Measurements from ENCODE around the gene RUBCN. TPM values are rescaled to one million over a fixed set of nuclear protein-coding genes. Genes with fewer than 3 reads are reported as not detected.

The RUBCN gene
- polyA plus RNA-seq: 8.1 to 15.4 TPM (median 8.9 TPM) in 3 replicates
- polyA plus RNA-seq (2011; ENCODE audit: low read depth): 5.6 TPM
- 9.9 and 10.2 TPM in 2 replicates for polyA plus RNA-seq (2011; cell fraction: cytosol; rRNA removed)
- 30.8 and 34.2 TPM in 2 replicates for polyA plus RNA-seq (2011; cell fraction: nucleus; rRNA removed)
- polyA plus RNA-seq (2012; ENCODE audit: low replicate concordance): 11.2 and 12.9 TPM in 2 replicates
- 22.1 to 34.5 TPM (median 33.8 TPM) in 3 replicates for polyA minus RNA-seq
- polyA minus RNA-seq (2011; cell fraction: cytosol; rRNA and poly(A)+ RNA removed): 16.1 TPM
- polyA minus RNA-seq (2011; cell fraction: nucleus; rRNA and poly(A)+ RNA removed): 30.1 and 36.6 TPM in 2 replicates

DNA sequence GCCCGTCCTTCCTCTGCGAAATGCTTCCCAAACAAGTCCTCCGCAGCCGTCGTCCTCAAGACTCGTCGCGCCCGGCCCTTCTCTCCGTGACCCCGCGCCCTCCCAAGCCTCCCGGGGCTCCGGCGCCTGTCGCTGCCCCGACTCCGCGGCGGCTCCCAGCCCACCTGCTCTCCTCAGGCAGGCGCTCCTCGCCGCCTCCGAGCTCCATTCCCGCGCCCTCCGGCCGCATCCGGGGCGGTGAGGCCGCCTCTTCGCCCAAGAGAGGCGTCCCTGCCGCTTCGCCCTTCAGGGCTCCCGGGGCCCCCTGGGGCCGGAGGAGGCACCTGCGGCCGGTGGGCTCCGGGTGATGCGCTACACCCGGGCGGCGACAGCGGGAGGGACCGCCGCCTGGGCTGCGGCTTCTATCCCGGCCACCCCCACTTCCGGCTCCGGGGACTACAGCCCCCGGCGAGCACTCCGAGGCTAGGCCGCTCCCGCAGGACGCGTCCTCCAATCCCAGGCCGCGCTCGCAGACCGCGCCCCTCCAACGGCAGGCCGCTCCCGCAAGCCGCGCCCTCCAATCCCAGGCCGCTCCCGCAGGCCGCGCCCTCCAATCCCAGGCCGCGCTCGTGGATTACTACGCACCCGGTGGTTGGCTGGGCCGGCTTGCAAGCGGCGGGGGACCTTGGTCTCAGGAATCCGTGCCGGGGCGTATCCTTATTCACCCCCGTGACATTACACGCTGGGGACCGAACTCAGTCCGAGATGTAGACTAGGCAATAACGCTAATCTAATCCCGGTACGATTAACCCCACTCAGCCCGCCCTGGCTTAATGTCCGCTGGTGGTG lies at the start of gene RUBCN:
Gene RUBCN, minus strand, starts transcription at position 414 of the 828 bp plus-strand sequence. Its CDS starts 185 bp downstream, at position 229.
- peak within 1 kb of the TSS; percentile 96 for H3K4me2 ChIP-seq (ENCODE audit: control insufficient read depth, extremely low read depth, insufficient read depth, low read depth, low read length)
- TF ChIP-seq EZH2 (IDR thresholded peaks at IDR 0.05; ENCODE audit: low read length): no peak
- TF ChIP-seq, protein P1, sequence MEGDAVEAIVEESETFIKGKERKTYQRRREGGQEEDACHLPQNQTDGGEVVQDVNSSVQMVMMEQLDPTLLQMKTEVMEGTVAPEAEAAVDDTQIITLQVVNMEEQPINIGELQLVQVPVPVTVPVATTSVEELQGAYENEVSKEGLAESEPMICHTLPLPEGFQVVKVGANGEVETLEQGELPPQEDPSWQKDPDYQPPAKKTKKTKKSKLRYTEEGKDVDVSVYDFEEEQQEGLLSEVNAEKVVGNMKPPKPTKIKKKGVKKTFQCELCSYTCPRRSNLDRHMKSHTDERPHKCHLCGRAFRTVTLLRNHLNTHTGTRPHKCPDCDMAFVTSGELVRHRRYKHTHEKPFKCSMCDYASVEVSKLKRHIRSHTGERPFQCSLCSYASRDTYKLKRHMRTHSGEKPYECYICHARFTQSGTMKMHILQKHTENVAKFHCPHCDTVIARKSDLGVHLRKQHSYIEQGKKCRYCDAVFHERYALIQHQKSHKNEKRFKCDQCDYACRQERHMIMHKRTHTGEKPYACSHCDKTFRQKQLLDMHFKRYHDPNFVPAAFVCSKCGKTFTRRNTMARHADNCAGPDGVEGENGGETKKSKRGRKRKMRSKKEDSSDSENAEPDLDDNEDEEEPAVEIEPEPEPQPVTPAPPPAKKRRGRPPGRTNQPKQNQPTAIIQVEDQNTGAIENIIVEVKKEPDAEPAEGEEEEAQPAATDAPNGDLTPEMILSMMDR (optimal IDR thresholded peaks at IDR 0.05 in 1 of 3, IDR thresholded peaks at IDR 0.05 in 1 of 3, conservative IDR thresholded peaks at IDR 0.05 in 1 of 3; ENCODE audit: extremely low read depth in 1 of 3, insufficient read depth in 2 of 3, low read length in 3 of 3): no peak

DNA sequence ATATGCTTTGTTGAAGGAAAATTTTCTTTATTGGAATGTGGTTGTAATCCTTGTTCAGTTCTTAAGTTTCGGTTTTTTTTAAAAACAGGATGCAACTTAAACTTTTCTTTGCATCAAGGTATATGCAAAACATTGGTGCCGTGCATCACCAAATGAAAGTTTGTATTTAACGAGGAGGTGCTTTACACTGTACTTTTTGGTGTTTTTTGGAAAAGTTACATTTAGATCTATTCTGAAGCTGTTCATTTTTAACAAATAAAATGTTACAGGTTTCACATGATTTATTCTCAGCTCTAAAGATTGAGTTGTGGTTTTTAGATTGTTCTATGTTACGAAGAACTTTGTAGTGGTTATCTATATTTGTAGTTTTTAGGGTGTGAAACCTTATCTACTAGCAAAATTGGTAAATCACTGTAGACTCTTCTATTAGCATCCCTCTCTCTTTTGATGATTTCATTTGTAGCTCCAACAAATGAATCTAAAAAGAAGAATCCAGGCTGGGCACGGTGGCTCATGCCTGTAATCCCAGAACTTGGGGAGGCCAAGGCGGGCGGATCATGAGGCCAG lies 47.4 kb upstream of the RUBCN start:
- peaks cover 2% of the 10 kb centered on the region for H3K9me1 ChIP-seq (ENCODE audit: control insufficient read depth, extremely low read depth, insufficient read depth, low read length)
- H3K9ac ChIP-seq (ENCODE audit: control insufficient read depth, extremely low read depth, insufficient read depth, low read length): no peak overlapping the region
- no peaks in the 10 kb centered on the region for H3K4me1 ChIP-seq (ENCODE audit: control insufficient read depth, extremely low read depth, insufficient read depth, low read length)
- no peak overlapping the region for H3K4me2 ChIP-seq (ENCODE audit: control insufficient read depth, extremely low read depth, insufficient read depth, low read depth, low read length)
- DNase-seq (ENCODE audit: low read depth, low spot score) (no peak), FAIRE-seq (no peak)
- H3K27ac ChIP-seq (ENCODE audit: control insufficient read depth, insufficient read depth, low read length): no peak overlapping the region
- peaks cover 9 to 15% of the 10 kb centered on the region in 2 experiments for H3K36me3 ChIP-seq (ENCODE audit: control insufficient read depth in 2 of 2, extremely low read depth in 1 of 2, insufficient read depth in 2 of 2, low read length in 2 of 2)
- dilution Hi-C loops (cut with MboI; ENCODE audit: extremely low pct_ligation_motif_present, low sequenced_read_pairs): no loop called here
- no peak overlapping the region for H3K4me3 ChIP-seq (ENCODE audit: control insufficient read depth in 2 of 3, extremely low read depth in 1 of 3, insufficient read depth in 2 of 3, low read depth in 1 of 3, low read length in 3 of 3)
- H4K20me1 ChIP-seq (ENCODE audit: control insufficient read depth, extremely low read depth, insufficient read depth, low read length): no peaks in the 10 kb centered on the region
- H3K27me3 ChIP-seq (ENCODE audit: control insufficient read depth, extremely low read depth, insufficient read depth, low read length): no peaks in the 10 kb centered on the region
- no peak for TF ChIP-seq EZH2 (IDR thresholded peaks at IDR 0.05; ENCODE audit: low read length)
- TF ChIP-seq, protein P1 (optimal IDR thresholded peaks at IDR 0.05 in 1 of 3, IDR thresholded peaks at IDR 0.05 in 1 of 3, conservative IDR thresholded peaks at IDR 0.05 in 1 of 3; ENCODE audit: extremely low read depth in 1 of 3, insufficient read depth in 2 of 3, low read length in 3 of 3): no peak
- H3K79me2 ChIP-seq (ENCODE audit: control insufficient read depth, insufficient read depth, low read length): no peaks in the 10 kb centered on the region
- H2AFZ ChIP-seq (ENCODE audit: control insufficient read depth, low read length): no peak overlapping the region
- H3K9me3 ChIP-seq (ENCODE audit: control insufficient read depth, low read depth, low read length): no peaks in the 10 kb centered on the region

More for the DNA sequence above, at the start of gene RUBCN:
- Histone ChIP-seq H3K27ac (ENCODE audit: control insufficient read depth, insufficient read depth, low read length) (peak within 1 kb of the TSS; percentile 77), H2AFZ (ENCODE audit: control insufficient read depth, low read length) (peak within 1 kb of the TSS; percentile 88), H3K9ac (ENCODE audit: control insufficient read depth, extremely low read depth, insufficient read depth, low read length) (peak within 1 kb of the TSS; percentile 84), H3K36me3 (ENCODE audit: control insufficient read depth in 2 of 2, extremely low read depth in 1 of 2, insufficient read depth in 2 of 2, low read length in 2 of 2) (peaks cover 0 to 6% of the 10 kb centered on the region in 2 experiments), H4K20me1 (ENCODE audit: control insufficient read depth, extremely low read depth, insufficient read depth, low read length) (no peaks in the 10 kb centered on the region), H3K4me1 (ENCODE audit: control insufficient read depth, extremely low read depth, insufficient read depth, low read length) (peaks cover 20% of the 10 kb centered on the region), H3K79me2 (ENCODE audit: control insufficient read depth, insufficient read depth, low read length) (peaks cover 41% of the 10 kb centered on the region), H3K9me3 (ENCODE audit: control insufficient read depth, low read depth, low read length) (no peaks in the 10 kb centered on the region), H3K27me3 (ENCODE audit: control insufficient read depth, extremely low read depth, insufficient read depth, low read length) (no peaks in the 10 kb centered on the region), H3K4me3 (ENCODE audit: control insufficient read depth in 2 of 3, extremely low read depth in 1 of 3, insufficient read depth in 2 of 3, low read depth in 1 of 3, low read length in 3 of 3) (peak within 1 kb of the TSS; percentile 64 to 97 (median 93)), H3K9me1 (ENCODE audit: control insufficient read depth, extremely low read depth, insufficient read depth, low read length) (no peaks in the 10 kb centered on the region)
- FAIRE-seq: peak; percentile 43
- dilution Hi-C loops (cut with MboI; ENCODE audit: extremely low pct_ligation_motif_present, low sequenced_read_pairs): no loop called here
- peak; percentile 41 for DNase-seq (ENCODE audit: low read depth, low spot score)
